Skeletal muscle satellite cell (primary cell): Measurements from ENCODE around the gene FMNL1.
A peak's percentile ranks its signal among the peaks of the same experiment; 100 is the strongest.
"Not testable (repeated sequence)": the region's sequence is repeated elsewhere in the genome, so short reads cannot be mapped to it uniquely, and the experiment has no call there.

Experiments
- H3K27me3 ChIP-seq: 2 replicates; pipeline ENCODE4 v1.7.0; 2013; ENCODE audit warnings: low read length; ENCODE audit not compliant: control insufficient read depth, insufficient read depth
- H3K36me3 ChIP-seq: 2 replicates; pipeline ENCODE4 v1.7.0; 2013; ENCODE audit warnings: mild to moderate bottlenecking, control low read depth, low read length; ENCODE audit not compliant: insufficient read depth
- H3K4me1 ChIP-seq: 2 replicates; pipeline ENCODE4 v1.7.0; 2013; ENCODE audit warnings: low read length; ENCODE audit not compliant: control insufficient read depth, insufficient read depth
- H3K4me2 ChIP-seq: 2 replicates; pipeline ENCODE4 v1.7.0; 2013; ENCODE audit warnings: mild to moderate bottlenecking, low read length
- H3K4me3 ChIP-seq: 2 replicates; pipeline ENCODE4 v1.7.0; 2013; ENCODE audit warnings: low read length
- H3K9ac ChIP-seq: 2 replicates; pipeline ENCODE4 v1.7.0; 2013; ENCODE audit warnings: mild to moderate bottlenecking, low read depth, low read length, moderate library complexity
- H3K9me3 ChIP-seq: replicated peaks from 2 replicates; pipeline ENCODE4 v1.7.0; 2013; ENCODE audit warnings: mild to moderate bottlenecking, control low read depth, low read length

FMNL1 gene

GRCh38 chr17:45197108-45197507 is 24.6 kb upstream of the FMNL1 start:
- no peaks in the 10 kb centered on the region for H3K9me3 ChIP-seq
- H3K27me3 ChIP-seq: no peaks in the 10 kb centered on the region
- peaks cover 29% of the 10 kb centered on the region for H3K4me1 ChIP-seq
- no peaks in the 10 kb centered on the region for H3K36me3 ChIP-seq
- H3K9ac ChIP-seq: peak overlapping the region; percentile 65
- H3K4me2 ChIP-seq: no peak overlapping the region
- no peak overlapping the region for H3K4me3 ChIP-seq

GRCh38 chr17:45197555-45198334 is 23.9 kb upstream of the FMNL1 start:
- H3K4me1 ChIP-seq: peaks cover 29% of the 10 kb centered on the region
- peak overlapping the region; percentile 65 for H3K9ac ChIP-seq
- no peaks in the 10 kb centered on the region for H3K36me3 ChIP-seq
- H3K27me3 ChIP-seq: no peaks in the 10 kb centered on the region
- H3K9me3 ChIP-seq: no peaks in the 10 kb centered on the region
- peak overlapping the region; percentile 66 for H3K4me2 ChIP-seq
- H3K4me3 ChIP-seq: peak overlapping the region; percentile 51

- Histone ChIP-seq H3K9ac (no peak overlapping the region), H3K9me3 (no peaks in the 10 kb centered on the region), H3K4me1 (peaks cover 29% of the 10 kb centered on the region), H3K4me3 (no peak overlapping the region), H3K4me2 (no peak overlapping the region), H3K36me3 (no peaks in the 10 kb centered on the region), H3K27me3 (no peaks in the 10 kb centered on the region)
Observed at GRCh38 chr17:45200701-45201100, 21.0 kb upstream of the FMNL1 start.

GRCh38 chr17:45201457-45201856 is 20.2 kb upstream of the FMNL1 start:
- Histone ChIP-seq H3K4me1 (peaks cover 29% of the 10 kb centered on the region), H3K27me3 (no peaks in the 10 kb centered on the region), H3K4me2 (no peak overlapping the region), H3K36me3 (no peaks in the 10 kb centered on the region), H3K4me3 (no peak overlapping the region), H3K9ac (no peak overlapping the region), H3K9me3 (no peaks in the 10 kb centered on the region)

- H3K4me1 ChIP-seq: peaks cover 29% of the 10 kb centered on the region
- not testable (repeated sequence) for H3K9me3 ChIP-seq, H3K9ac ChIP-seq, H3K4me2 ChIP-seq, H3K27me3 ChIP-seq, H3K4me3 ChIP-seq, H3K36me3 ChIP-seq
Observed at GRCh38 chr17:45201880-45202279, 19.8 kb upstream of the FMNL1 start.

- no peak overlapping the region for H3K9ac ChIP-seq
- peaks cover 19% of the 10 kb centered on the region for H3K4me1 ChIP-seq
- H3K4me3 ChIP-seq: no peak overlapping the region
- H3K4me2 ChIP-seq: peak overlapping the region; percentile 49
- H3K36me3 ChIP-seq: no peaks in the 10 kb centered on the region
- no peaks in the 10 kb centered on the region for H3K27me3 ChIP-seq
- H3K9me3 ChIP-seq: no peaks in the 10 kb centered on the region
Observed at GRCh38 chr17:45218895-45219661, 2.6 kb upstream of the FMNL1 start.

- Histone ChIP-seq H3K9ac (no peak overlapping the region), H3K4me2 (no peak overlapping the region), H3K4me1 (peaks cover 29% of the 10 kb centered on the region), H3K27me3 (no peaks in the 10 kb centered on the region), H3K4me3 (no peak overlapping the region), H3K36me3 (no peaks in the 10 kb centered on the region), H3K9me3 (no peaks in the 10 kb centered on the region)
Observed at GRCh38 chr17:45220079-45220478, 1.6 kb upstream of the FMNL1 start.

DNA sequence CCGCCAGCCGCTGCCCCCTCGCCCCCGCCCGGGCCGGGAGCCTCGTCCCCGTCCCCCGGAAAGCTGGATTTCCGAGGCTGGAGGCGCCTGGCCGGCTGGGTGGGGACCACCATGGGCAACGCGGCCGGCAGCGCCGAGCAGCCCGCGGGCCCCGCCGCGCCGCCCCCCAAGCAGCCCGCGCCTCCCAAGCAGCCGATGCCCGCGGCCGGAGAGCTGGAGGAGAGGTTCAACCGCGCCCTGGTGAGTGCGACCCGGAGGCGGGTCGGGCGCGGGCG is 266 bp downstream of the FMNL1 start:
- H3K9me3 ChIP-seq: no peaks in the 10 kb centered on the region
- peak overlapping the region; percentile 75 for H3K4me3 ChIP-seq
- H3K4me1 ChIP-seq: peaks cover 48% of the 10 kb centered on the region
- H3K36me3 ChIP-seq: no peaks in the 10 kb centered on the region
- peak overlapping the region; percentile 66 for H3K9ac ChIP-seq
- H3K4me2 ChIP-seq: peak overlapping the region; percentile 89
- no peaks in the 10 kb centered on the region for H3K27me3 ChIP-seq

- H3K27me3 ChIP-seq: no peaks in the 10 kb centered on the region
- H3K4me1 ChIP-seq: peaks cover 52% of the 10 kb centered on the region
- peak overlapping the region; percentile 66 for H3K9ac ChIP-seq
- no peaks in the 10 kb centered on the region for H3K36me3 ChIP-seq
- peak overlapping the region; percentile 89 for H3K4me2 ChIP-seq
- peak overlapping the region; percentile 75 for H3K4me3 ChIP-seq
- H3K9me3 ChIP-seq: no peaks in the 10 kb centered on the region
Observed at GRCh38 chr17:45222289-45222995, 757 bp downstream of the FMNL1 start.

GRCh38 chr17:45222996-45223538 is 1.4 kb downstream of the FMNL1 start:
- Histone ChIP-seq H3K4me3 (peak overlapping the region; percentile 75), H3K9me3 (no peaks in the 10 kb centered on the region), H3K4me1 (peaks cover 59% of the 10 kb centered on the region), H3K27me3 (no peaks in the 10 kb centered on the region), H3K36me3 (no peaks in the 10 kb centered on the region), H3K9ac (peak overlapping the region; percentile 66), H3K4me2 (peak overlapping the region; percentile 89)
